GM12878 (cell line): ENCODE measurements around the gene FIG4. TPM values are rescaled to one million over a fixed set of nuclear protein-coding genes. Genes with fewer than 3 reads are reported as not detected.
A peak's percentile ranks its signal among the peaks of the same experiment; 100 is the strongest.

Experiments used
- BCL11A ChIP-seq: IDR thresholded peaks from 2 replicates; pipeline ENCODE4 v1.6.1; 2011; ENCODE audit warnings: low read depth, low read length
- BHLHE40 ChIP-seq, 2 experiments: fragments of 450-650 bp in 1 of 2; IDR thresholded peaks; 2 replicates each; pipeline ENCODE4 v1.6.1; 2011 to 2017; ENCODE audit warnings: low read depth in 2 of 2, borderline replicate concordance in 1 of 2, improper control_type of control experiment in 1 of 2, low read length in 1 of 2, mild to moderate bottlenecking in 1 of 2
- BMI1 ChIP-seq: fragments of 450-650 bp; IDR thresholded peaks from 2 replicates; pipeline ENCODE4 v1.6.1; 2016; ENCODE audit warnings: mild to moderate bottlenecking, moderate library complexity, borderline replicate concordance
- CREM ChIP-seq: IDR thresholded peaks from 2 replicates; pipeline ENCODE4 v1.6.1; 2014; ENCODE audit warnings: antibody characterized with exemption, low read depth
- FOS ChIP-seq: IDR thresholded peaks from 3 replicates; pipeline ENCODE4 v1.6.1; 2011; ENCODE audit warnings: borderline replicate concordance; ENCODE audit not compliant: insufficient read length; ENCODE audit errors: extremely low read depth
- HDAC6 ChIP-seq: fragments of 200-600 bp; sonication (generic); IDR thresholded peaks from one replicate; pipeline ENCODE4 v1.8.0; 2017; ENCODE audit warnings: antibody characterized with exemption; ENCODE audit not compliant: unreplicated experiment
- MEF2A ChIP-seq: IDR thresholded peaks from 2 replicates; pipeline ENCODE4 v1.6.1; 2011; ENCODE audit warnings: low read depth, mild to moderate bottlenecking, low read length, moderate library complexity; ENCODE audit not compliant: insufficient read depth
- POLR2AphosphoS2 ChIP-seq: IDR thresholded peaks from 2 replicates; pipeline ENCODE4 v1.6.1; 2011; ENCODE audit warnings: low read depth, mild to moderate bottlenecking, low read length, improper control_type of control experiment, moderate library complexity
- RB1 ChIP-seq: fragments of 450-650 bp; formaldehyde crosslinking; IDR thresholded peaks from 2 replicates; pipeline ENCODE4 v1.6.1; 2017; ENCODE audit warnings: mild to moderate bottlenecking, borderline replicate concordance
- RELA ChIP-seq: fragments of 450-650 bp; IDR thresholded peaks from 2 replicates; pipeline ENCODE4 v1.8.0; 2014; ENCODE audit warnings: borderline replicate concordance; ENCODE audit not compliant: partially characterized antibody
- SIN3A ChIP-seq: IDR thresholded peaks from 2 replicates; pipeline ENCODE4 v1.6.1; 2012; ENCODE audit warnings: low read depth, low read length, improper control_type of control experiment
- SMC3 ChIP-seq: IDR thresholded peaks from 2 replicates; pipeline ENCODE4 v1.6.1; 2011; ENCODE audit warnings: low read length, improper control_type of control experiment, borderline replicate concordance
- SPI1 ChIP-seq: IDR thresholded peaks from 2 replicates; pipeline ENCODE4 v1.6.1; 2011; ENCODE audit warnings: low read depth, mild to moderate bottlenecking, low read length, moderate library complexity, borderline replicate concordance; ENCODE audit not compliant: insufficient read depth
- SUZ12 ChIP-seq: fragments of 200-600 bp; sonication (generic); IDR thresholded peaks from one replicate; pipeline ENCODE4 v1.6.1; 2018; ENCODE audit warnings: antibody characterized with exemption, mild to moderate bottlenecking; ENCODE audit not compliant: unreplicated experiment
- ZNF207 ChIP-seq: fragments of 450-650 bp; IDR thresholded peaks from 2 replicates; pipeline ENCODE4 v1.6.1; 2014; ENCODE audit warnings: antibody characterized with exemption, mild to moderate bottlenecking, borderline replicate concordance
- ZNF384 ChIP-seq: IDR thresholded peaks from 2 replicates; pipeline ENCODE4 v1.6.1; 2012; ENCODE audit warnings: low read depth, mild to moderate bottlenecking, low read length, improper control_type of control experiment, borderline replicate concordance
- polyA plus RNA-seq, 11 experiments: library from polyadenylated mRNA; depleted of rRNA in 4 of 11; unstranded in 6 of 11; stranded (reverse) in 5 of 11; fragments of >200 nt; fragmentation: Nextera tagmentation in 4 of 11; fragmentation: Illumina TruSeq in 1 of 11; extraction: Ambion mirVana in 4 of 11; extraction: Trizol in 1 of 11; gene quantifications; 1 replicate in 1 of 11; 2 replicates in 10 of 11; pipeline versions ENCODE4 v1.2.1 to v1.2.3, GENCODE V29; 2011 to 2016; ENCODE audit warnings: inconsistent platforms in 2 of 11, missing spikeins in 2 of 11, low read depth in 1 of 11
- total RNA-seq, 4 experiments: library from RNA; depleted of rRNA in 3 of 4; stranded (reverse); fragments of >200 nt in 3 of 4; fragmentation: Illumina TruSeq in 1 of 4; extraction: Trizol in 1 of 4; gene quantifications; 2 replicates each; pipeline versions ENCODE4 v1.2.1 to v1.2.3, GENCODE V29; 2013 to 2021
- TF ChIP-seq, protein P1 (sequence below), 3 experiments: IDR thresholded peaks in 2 of 3; conservative IDR thresholded peaks in 1 of 3; 2 replicates each; pipeline ENCODE4 v1.5.1; 2011; ENCODE audit warnings: low read depth in 3 of 3, low read length in 3 of 3, mild to moderate bottlenecking in 3 of 3, control low read depth in 2 of 3, moderate library complexity in 2 of 3, inconsistent platforms in 1 of 3, mixed read lengths in 1 of 3; ENCODE audit not compliant: control insufficient read depth in 2 of 3, insufficient read depth in 1 of 3; ENCODE audit errors: extremely low read depth in 1 of 3
- TF ChIP-seq, protein P2 (sequence below): fragments of 150-350 bp; IDR thresholded peaks from 2 replicates; pipeline ENCODE4 v1.6.1; 2014; ENCODE audit warnings: mild to moderate bottlenecking, low read depth, low read length
- TF ChIP-seq, protein P3 (sequence below): IDR thresholded peaks from 2 replicates; pipeline ENCODE4 v1.6.1; 2012; ENCODE audit warnings: low read length, inconsistent platforms
- TF ChIP-seq, protein P4 (sequence below): fragments of 450-650 bp; IDR thresholded peaks from 2 replicates; pipeline ENCODE4 v1.6.1; 2016; ENCODE audit warnings: mild to moderate bottlenecking
- TF ChIP-seq, protein P5 (sequence below): fragments of 450-650 bp; IDR thresholded peaks from 2 replicates; pipeline ENCODE4 v1.6.1; 2017; ENCODE audit warnings: borderline replicate concordance

The FIG4 gene
- total and polyA plus RNA-seq, 10 of the 15 experiments (the other 5 are each of a cell fraction or from before 2014, with no cell fraction given): 3.8 to 23.2 (median 11.8) TPM

DNA sequence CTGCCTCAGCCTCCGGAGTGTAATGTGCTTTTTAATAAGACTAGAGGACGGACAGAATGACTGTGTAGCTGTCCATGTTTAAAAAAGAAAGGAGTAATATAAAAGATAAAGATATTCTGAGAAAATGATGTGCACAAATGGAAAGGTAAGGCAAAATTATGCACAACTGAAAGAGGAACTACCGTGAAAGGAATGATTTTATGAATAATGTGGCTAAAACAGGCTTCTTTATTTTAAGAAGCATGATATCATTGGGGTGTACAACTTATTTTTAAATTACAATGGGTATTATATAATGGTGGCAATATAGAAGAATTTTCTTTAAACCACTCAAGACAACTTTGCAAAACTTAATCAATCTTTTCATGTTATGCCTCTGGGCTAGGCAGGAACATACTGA, 78.1 kb downstream of the FIG4 start (continued):
- TF ChIP-seq, protein P1, sequence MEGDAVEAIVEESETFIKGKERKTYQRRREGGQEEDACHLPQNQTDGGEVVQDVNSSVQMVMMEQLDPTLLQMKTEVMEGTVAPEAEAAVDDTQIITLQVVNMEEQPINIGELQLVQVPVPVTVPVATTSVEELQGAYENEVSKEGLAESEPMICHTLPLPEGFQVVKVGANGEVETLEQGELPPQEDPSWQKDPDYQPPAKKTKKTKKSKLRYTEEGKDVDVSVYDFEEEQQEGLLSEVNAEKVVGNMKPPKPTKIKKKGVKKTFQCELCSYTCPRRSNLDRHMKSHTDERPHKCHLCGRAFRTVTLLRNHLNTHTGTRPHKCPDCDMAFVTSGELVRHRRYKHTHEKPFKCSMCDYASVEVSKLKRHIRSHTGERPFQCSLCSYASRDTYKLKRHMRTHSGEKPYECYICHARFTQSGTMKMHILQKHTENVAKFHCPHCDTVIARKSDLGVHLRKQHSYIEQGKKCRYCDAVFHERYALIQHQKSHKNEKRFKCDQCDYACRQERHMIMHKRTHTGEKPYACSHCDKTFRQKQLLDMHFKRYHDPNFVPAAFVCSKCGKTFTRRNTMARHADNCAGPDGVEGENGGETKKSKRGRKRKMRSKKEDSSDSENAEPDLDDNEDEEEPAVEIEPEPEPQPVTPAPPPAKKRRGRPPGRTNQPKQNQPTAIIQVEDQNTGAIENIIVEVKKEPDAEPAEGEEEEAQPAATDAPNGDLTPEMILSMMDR (IDR thresholded peaks at IDR 0.05 in 2 of 3, conservative IDR thresholded peaks at IDR 0.05 in 1 of 3; ENCODE audit: control insufficient read depth in 2 of 3, extremely low read depth in 1 of 3, insufficient read depth in 1 of 3, low read depth in 3 of 3, low read length in 3 of 3): no peak
- no peak for TF ChIP-seq ZNF384
- peak; percentile 14; the same call in 1 of the 2 replicates for TF ChIP-seq SPI1
- no peak for TF ChIP-seq HDAC6
- TF ChIP-seq MEF2A: peak; percentile 98
- no peak for TF ChIP-seq RELA
- no peak for TF ChIP-seq BMI1
- no peak for TF ChIP-seq POLR2AphosphoS2
- TF ChIP-seq BHLHE40 (IDR thresholded peaks at IDR 0.05; ENCODE audit: borderline replicate concordance in 1 of 2, low read depth in 2 of 2, low read length in 1 of 2): no peak
- TF ChIP-seq, protein P2, sequence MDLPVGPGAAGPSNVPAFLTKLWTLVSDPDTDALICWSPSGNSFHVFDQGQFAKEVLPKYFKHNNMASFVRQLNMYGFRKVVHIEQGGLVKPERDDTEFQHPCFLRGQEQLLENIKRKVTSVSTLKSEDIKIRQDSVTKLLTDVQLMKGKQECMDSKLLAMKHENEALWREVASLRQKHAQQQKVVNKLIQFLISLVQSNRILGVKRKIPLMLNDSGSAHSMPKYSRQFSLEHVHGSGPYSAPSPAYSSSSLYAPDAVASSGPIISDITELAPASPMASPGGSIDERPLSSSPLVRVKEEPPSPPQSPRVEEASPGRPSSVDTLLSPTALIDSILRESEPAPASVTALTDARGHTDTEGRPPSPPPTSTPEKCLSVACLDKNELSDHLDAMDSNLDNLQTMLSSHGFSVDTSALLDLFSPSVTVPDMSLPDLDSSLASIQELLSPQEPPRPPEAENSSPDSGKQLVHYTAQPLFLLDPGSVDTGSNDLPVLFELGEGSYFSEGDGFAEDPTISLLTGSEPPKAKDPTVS: no peak
- TF ChIP-seq RB1: no peak
- no peak for TF ChIP-seq FOS
- TF ChIP-seq SMC3: no peak
- TF ChIP-seq, protein P3, sequence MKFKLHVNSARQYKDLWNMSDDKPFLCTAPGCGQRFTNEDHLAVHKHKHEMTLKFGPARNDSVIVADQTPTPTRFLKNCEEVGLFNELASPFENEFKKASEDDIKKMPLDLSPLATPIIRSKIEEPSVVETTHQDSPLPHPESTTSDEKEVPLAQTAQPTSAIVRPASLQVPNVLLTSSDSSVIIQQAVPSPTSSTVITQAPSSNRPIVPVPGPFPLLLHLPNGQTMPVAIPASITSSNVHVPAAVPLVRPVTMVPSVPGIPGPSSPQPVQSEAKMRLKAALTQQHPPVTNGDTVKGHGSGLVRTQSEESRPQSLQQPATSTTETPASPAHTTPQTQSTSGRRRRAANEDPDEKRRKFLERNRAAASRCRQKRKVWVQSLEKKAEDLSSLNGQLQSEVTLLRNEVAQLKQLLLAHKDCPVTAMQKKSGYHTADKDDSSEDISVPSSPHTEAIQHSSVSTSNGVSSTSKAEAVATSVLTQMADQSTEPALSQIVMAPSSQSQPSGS: peak; percentile 90
- TF ChIP-seq, protein P4, sequence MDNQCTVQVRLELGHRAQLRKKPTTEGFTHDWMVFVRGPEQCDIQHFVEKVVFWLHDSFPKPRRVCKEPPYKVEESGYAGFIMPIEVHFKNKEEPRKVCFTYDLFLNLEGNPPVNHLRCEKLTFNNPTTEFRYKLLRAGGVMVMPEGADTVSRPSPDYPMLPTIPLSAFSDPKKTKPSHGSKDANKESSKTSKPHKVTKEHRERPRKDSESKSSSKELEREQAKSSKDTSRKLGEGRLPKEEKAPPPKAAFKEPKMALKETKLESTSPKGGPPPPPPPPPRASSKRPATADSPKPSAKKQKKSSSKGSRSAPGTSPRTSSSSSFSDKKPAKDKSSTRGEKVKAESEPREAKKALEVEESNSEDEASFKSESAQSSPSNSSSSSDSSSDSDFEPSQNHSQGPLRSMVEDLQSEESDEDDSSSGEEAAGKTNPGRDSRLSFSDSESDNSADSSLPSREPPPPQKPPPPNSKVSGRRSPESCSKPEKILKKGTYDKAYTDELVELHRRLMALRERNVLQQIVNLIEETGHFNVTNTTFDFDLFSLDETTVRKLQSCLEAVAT: no peak
- no peak for TF ChIP-seq ZNF207
- TF ChIP-seq SIN3A: no peak
- TF ChIP-seq, protein P5, sequence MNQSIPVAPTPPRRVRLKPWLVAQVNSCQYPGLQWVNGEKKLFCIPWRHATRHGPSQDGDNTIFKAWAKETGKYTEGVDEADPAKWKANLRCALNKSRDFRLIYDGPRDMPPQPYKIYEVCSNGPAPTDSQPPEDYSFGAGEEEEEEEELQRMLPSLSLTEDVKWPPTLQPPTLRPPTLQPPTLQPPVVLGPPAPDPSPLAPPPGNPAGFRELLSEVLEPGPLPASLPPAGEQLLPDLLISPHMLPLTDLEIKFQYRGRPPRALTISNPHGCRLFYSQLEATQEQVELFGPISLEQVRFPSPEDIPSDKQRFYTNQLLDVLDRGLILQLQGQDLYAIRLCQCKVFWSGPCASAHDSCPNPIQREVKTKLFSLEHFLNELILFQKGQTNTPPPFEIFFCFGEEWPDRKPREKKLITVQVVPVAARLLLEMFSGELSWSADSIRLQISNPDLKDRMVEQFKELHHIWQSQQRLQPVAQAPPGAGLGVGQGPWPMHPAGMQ: no peak
- TF ChIP-seq SUZ12: no peak
- TF ChIP-seq CREM: 0 out of 2 replicates have a peak, but pooled peaks have one; percentile 34
- no peak for TF ChIP-seq BCL11A
